Thyroid gland (tissue), 4 donors: ENCODE data around the gene CYP2S1.

Experiments used
- CTCF ChIP-seq, 6 experiments: fragments of 200-600 bp in 3 of 6; fragments of 450-650 bp in 3 of 6; sonication (generic) in 3 of 6; IDR thresholded peaks; one replicate each; pipeline ENCODE4 v1.5.1; 2016 to 2019; ENCODE audit warnings: antibody characterized with exemption in 6 of 6, mild to moderate bottlenecking in 2 of 6, inconsistent platforms in 1 of 6, moderate library complexity in 1 of 6
- POLR2A ChIP-seq, 2 donors: fragments of 450-650 bp; IDR thresholded peaks; one replicate each; pipeline ENCODE4 v1.6.1; 2017; ENCODE audit warnings: antibody characterized with exemption in 2 of 2, mild to moderate bottlenecking in 2 of 2, moderate library complexity in 1 of 2

GRCh38 chr19:41244117-41244516 lies 51.1 kb downstream of the CYP2S1 start:
- TF ChIP-seq CTCF (IDR thresholded peaks at IDR 0.05) (no peak), POLR2A (IDR thresholded peaks at IDR 0.05) (no peak)
